ENCODE data around the gene RAE1. TPM values are rescaled to one million over a fixed set of nuclear protein-coding genes. Genes with fewer than 3 reads are reported as not detected.
"Not testable (repeated sequence)": the region's sequence is repeated elsewhere in the genome, so short reads cannot be mapped to it uniquely, and the experiment has no call there.

Gene RAE1
- total and polyA plus RNA-seq, 9 donors = 19.9 to 30.5 (median 24.9) TPM

DNA sequence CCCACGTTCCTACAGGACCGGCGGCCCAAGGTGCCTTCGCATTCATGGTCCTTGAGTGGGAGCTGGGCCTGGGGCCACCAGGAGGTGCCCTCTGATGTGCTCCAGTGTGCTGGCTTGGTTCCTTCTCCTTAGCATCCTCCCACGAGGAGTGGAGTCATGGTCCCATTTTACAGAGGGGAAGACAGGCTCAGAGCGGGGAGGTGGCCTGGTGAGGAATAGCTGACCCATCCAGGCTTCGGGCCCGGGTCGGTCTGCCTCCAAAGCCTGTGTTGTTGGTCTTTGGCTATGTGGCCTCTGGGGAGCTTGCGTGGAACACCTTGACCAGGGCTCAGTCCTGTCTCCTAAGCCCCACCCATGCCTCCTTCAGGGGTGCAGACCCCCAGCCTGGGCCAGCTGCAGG, 62.9 kb downstream of the RAE1 start:
- Histone ChIP-seq H3K27ac (ENCODE audit: low read length) (no peak overlapping the region), H3K4me3 (ENCODE audit: low read length) (no peak overlapping the region), H3K9me3 (replicated peaks; ENCODE audit: control insufficient read depth, low read depth, low read length) (no peaks in the 10 kb centered on the region), H3K4me1 (ENCODE audit: control insufficient read depth, insufficient read depth, low read length) (peaks cover 17% of the 10 kb centered on the region), H3K36me3 (ENCODE audit: control insufficient read depth, insufficient read depth, low read length) (peaks cover 8% of the 10 kb centered on the region), H3K27me3 (ENCODE audit: control insufficient read depth, insufficient read depth, low read length) (no peaks in the 10 kb centered on the region)
- DNase-seq = no peak
- WGBS (ENCODE audit: insufficient coverage) = 86% methylated on average over 5 of the region's 10 CpGs

DNA sequence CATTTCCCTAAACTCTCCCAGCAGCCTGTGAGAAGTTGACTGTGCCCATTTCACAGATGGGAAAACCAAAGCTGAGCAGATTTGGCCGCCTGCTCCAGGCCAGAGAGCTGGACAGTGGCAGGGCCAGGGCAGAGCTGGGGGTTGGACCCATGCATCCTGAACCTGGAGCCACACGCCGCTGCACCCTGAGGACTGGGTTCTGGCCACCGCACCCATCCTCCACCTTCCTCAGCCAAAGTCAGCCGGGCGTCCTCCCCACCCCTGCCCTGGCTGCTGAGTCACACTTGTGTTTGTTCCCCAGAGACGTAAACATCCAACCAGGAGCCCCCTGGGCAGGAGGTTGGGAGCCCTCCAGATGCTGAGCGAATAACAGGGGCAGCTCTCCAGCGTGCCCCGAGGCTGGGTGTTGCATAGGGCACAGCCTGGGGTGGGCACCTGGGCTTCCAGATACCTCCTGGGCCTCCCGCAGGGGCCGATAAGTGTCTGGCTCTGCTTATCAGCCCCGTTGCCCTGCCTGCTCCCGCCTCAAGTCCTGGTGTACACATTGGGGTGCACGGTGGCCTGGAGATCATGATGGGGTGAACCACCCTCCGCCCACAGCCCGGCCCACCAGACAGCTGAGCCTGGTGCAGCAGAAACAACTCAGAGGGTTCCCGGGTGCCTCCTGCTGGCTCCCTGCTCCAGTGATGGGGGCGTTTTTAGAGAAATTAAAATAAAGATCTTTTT, 64.0 kb downstream of the RAE1 start:
- H3K27me3 ChIP-seq (ENCODE audit: control insufficient read depth, insufficient read depth, low read length) = no peaks in the 10 kb centered on the region
- H3K4me3 ChIP-seq (ENCODE audit: low read length) = no peak overlapping the region
- DNase-seq = no peak
- 73% methylated on average over 14 of the region's 19 CpGs for WGBS (ENCODE audit: insufficient coverage)
- H3K27ac ChIP-seq (ENCODE audit: low read length) = no peak overlapping the region
- no peaks in the 10 kb centered on the region for H3K36me3 ChIP-seq (ENCODE audit: control insufficient read depth, insufficient read depth, low read length)
- peaks cover 7% of the 10 kb centered on the region for H3K4me1 ChIP-seq (ENCODE audit: control insufficient read depth, insufficient read depth, low read length)
- H3K9me3 ChIP-seq (replicated peaks; ENCODE audit: control insufficient read depth, low read depth, low read length) = no peaks in the 10 kb centered on the region

DNA sequence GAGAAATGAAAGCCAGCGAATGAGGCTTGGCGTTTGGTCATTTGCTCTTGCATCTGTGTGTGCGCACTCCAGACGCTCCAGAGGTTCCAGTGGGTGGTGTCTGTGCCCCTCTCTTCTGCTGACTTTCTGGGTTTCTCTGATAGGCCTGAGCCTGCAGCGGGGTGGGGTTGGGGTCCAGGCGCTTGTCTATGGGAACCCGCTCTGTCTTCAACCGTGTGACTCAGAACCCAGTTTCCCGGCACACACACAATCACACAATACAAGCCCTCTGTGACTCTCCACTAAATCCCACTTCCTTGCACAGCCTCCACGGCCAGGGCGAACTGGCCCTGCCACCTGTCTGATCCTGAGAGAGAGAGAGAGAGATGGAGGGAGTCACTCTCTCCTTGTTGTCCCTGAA, 64.7 kb downstream of the RAE1 start:
- WGBS (ENCODE audit: insufficient coverage) = 80% methylated on average over 7 of the region's 11 CpGs
- H3K36me3 ChIP-seq (ENCODE audit: control insufficient read depth, insufficient read depth, low read length) = no peaks in the 10 kb centered on the region
- no peak for DNase-seq
- no peaks in the 10 kb centered on the region for H3K9me3 ChIP-seq (replicated peaks; ENCODE audit: control insufficient read depth, low read depth, low read length)
- H3K27me3 ChIP-seq (ENCODE audit: control insufficient read depth, insufficient read depth, low read length) = no peaks in the 10 kb centered on the region
- peaks cover 6% of the 10 kb centered on the region for H3K4me1 ChIP-seq (ENCODE audit: control insufficient read depth, insufficient read depth, low read length)
- no peak overlapping the region for H3K27ac ChIP-seq (ENCODE audit: low read length)
- H3K4me3 ChIP-seq (ENCODE audit: low read length) = no peak overlapping the region

DNA sequence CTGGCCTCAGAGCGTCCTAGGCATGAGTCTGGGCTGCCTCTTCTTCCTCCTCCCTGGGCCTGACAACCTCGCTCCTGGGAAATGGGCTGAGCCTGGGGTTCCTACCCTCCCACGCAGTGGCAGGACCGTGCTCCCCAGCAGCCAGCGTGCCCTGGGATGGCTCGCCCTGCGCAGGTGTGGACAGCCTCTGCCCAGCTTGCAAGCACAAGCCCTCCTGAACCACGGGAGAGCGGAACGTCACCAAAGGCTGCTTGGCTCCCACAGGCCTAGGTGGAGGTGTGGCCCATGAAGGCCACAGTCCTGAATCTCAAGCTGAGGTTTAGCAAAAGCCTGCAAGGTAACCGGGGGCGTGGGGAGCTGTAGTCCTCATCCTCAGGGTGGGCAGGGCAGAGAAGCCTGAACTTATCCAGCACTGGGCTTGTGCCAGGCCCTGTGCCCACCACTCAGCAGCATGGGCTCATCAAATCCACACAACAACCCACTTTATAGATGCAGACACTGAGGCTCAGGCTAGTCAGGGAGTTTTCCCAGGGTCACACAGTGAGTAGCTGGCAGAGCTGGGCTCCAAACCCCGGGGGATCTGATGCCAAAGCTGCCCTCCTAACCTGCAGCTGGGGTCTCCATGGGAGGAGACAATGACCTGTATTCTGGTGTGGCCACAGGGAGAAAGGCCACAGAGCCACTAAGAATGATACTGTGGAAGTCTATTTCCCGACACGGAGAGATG, 65.4 kb downstream of the RAE1 start:
- Histone ChIP-seq H3K36me3 (ENCODE audit: control insufficient read depth, insufficient read depth, low read length) (no peaks in the 10 kb centered on the region), H3K4me3 (ENCODE audit: low read length) (no peak overlapping the region), H3K27me3 (ENCODE audit: control insufficient read depth, insufficient read depth, low read length) (no peaks in the 10 kb centered on the region), H3K27ac (ENCODE audit: low read length) (no peak overlapping the region), H3K4me1 (ENCODE audit: control insufficient read depth, insufficient read depth, low read length) (peaks cover 6% of the 10 kb centered on the region), H3K9me3 (replicated peaks; ENCODE audit: control insufficient read depth, low read depth, low read length) (no peaks in the 10 kb centered on the region)
- no peak for DNase-seq
- 82% methylated on average over 13 of the region's 15 CpGs for WGBS (ENCODE audit: insufficient coverage)

DNA sequence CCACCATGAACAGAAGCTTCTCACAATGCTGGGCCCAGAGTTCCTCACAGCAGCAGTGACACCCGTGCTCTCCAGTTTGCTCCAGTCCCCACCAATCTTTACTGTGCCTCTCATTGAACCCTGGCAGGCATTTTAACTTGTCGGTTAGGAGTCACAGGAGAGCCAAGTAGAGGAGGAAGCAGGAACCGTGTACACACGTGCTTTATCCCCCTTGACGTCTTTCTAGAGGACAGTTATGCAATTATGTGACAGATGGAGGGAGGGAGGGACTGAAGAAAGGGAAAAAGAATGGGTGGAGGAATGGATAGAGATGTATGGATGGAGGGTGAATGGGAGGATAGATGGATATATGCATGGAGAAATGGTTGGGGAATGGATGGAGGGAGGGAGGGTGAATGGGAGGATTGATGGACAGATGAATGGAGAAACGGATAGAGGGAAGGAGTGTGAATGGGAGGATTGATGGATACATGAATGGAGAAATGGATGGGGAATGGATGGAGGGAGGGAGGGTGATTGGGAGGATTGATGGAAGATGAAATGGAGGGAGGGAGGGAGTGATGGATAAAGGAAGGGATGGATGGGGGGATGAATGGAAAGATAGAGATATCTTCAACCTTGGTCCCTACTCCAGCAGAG, 66.1 kb downstream of the RAE1 start:
- Histone ChIP-seq H3K4me3 (ENCODE audit: low read length) (no peak overlapping the region), H3K36me3 (ENCODE audit: control insufficient read depth, insufficient read depth, low read length) (no peaks in the 10 kb centered on the region), H3K9me3 (replicated peaks; ENCODE audit: control insufficient read depth, low read depth, low read length) (no peaks in the 10 kb centered on the region), H3K27ac (ENCODE audit: low read length) (no peak overlapping the region), H3K4me1 (ENCODE audit: control insufficient read depth, insufficient read depth, low read length) (peaks cover 6% of the 10 kb centered on the region), H3K27me3 (ENCODE audit: control insufficient read depth, insufficient read depth, low read length) (no peaks in the 10 kb centered on the region)
- WGBS (ENCODE audit: insufficient coverage) = 36% methylated on average over 5 of the region's 6 CpGs
- no peak for DNase-seq

DNA sequence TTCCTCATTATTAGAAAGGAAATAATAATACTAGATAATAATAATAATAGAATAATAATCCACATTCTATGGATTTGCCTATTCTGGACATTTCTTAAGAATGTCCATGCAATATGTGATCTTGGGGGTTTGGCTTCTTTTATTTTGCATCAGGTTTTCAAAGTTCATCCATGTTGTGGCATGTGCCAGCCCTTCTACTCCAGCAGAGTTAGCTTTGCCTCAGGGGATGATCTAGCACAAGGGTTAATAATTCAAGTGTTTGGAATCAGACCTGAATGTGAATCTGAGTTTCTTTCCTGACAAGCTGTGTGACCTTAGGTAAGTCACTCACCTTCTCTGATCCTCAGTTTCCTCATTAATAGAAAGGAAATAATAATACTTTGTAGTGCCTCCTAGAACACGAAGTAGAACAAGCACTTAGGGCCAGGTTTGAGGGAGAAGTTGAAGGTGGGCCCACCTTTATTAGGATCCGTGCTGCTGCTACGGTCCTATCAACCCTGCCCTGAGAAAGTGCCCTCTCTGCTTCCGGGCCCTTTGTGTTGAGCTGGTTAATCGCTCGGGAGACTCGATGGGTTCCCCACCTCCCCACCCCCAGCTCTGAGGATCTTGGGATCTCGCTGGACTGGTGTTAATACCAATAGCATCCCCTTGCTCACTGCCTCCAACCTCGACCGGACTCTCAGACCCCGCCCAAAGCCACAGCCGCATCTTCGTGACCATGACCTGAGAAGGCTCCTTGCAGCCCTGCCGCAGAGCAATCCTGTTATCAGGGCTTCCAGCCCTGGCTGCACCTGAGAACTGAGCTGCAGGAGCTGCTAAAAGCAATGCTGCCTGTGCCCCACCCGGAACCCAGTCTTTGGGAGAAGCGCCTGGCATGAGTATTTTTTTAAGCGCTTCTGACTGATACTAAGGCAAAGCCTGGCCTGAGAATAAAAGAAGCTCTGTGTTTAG, 67.0 kb downstream of the RAE1 start:
- H3K4me1 ChIP-seq (ENCODE audit: control insufficient read depth, insufficient read depth, low read length) = peaks cover 6% of the 10 kb centered on the region
- no peaks in the 10 kb centered on the region for H3K36me3 ChIP-seq (ENCODE audit: control insufficient read depth, insufficient read depth, low read length)
- no peak overlapping the region for H3K4me3 ChIP-seq (ENCODE audit: low read length)
- H3K27ac ChIP-seq (ENCODE audit: low read length) = no peak overlapping the region
- H3K9me3 ChIP-seq (replicated peaks; ENCODE audit: control insufficient read depth, low read depth, low read length) = no peaks in the 10 kb centered on the region
- 46% methylated on average over 15 of the region's 17 CpGs for WGBS (ENCODE audit: insufficient coverage)
- DNase-seq = no peak
- H3K27me3 ChIP-seq (ENCODE audit: control insufficient read depth, insufficient read depth, low read length) = no peaks in the 10 kb centered on the region

DNA sequence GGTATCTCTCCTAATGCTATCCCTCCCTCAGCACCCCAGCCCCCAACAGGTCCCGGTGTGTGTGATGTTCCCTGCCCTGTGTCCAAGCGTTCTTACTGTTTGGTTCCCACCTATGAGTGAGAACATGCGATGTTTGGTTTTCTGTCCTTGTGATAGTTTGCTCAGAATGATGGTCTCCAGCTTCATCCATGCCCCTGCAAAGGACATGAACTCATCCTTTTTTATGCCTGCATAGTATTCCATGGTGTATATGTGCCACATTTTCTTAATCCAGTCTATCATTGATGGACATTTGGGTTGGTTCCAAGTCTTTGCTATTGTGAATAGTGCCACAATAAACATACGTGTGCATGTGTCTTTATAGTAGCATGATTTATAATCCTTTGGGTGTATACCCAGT, 68.4 kb downstream of the RAE1 start:
- H3K4me1 ChIP-seq (ENCODE audit: control insufficient read depth, insufficient read depth, low read length); H3K36me3 ChIP-seq (ENCODE audit: control insufficient read depth, insufficient read depth, low read length); H3K27me3 ChIP-seq (ENCODE audit: control insufficient read depth, insufficient read depth, low read length); DNase-seq; H3K27ac ChIP-seq (ENCODE audit: low read length); H3K4me3 ChIP-seq (ENCODE audit: low read length); H3K9me3 ChIP-seq (replicated peaks; ENCODE audit: control insufficient read depth, low read depth, low read length): not testable (repeated sequence)
- WGBS (ENCODE audit: insufficient coverage) = no CpG with 5 or more reads among the region's 4 CpGs

DNA sequence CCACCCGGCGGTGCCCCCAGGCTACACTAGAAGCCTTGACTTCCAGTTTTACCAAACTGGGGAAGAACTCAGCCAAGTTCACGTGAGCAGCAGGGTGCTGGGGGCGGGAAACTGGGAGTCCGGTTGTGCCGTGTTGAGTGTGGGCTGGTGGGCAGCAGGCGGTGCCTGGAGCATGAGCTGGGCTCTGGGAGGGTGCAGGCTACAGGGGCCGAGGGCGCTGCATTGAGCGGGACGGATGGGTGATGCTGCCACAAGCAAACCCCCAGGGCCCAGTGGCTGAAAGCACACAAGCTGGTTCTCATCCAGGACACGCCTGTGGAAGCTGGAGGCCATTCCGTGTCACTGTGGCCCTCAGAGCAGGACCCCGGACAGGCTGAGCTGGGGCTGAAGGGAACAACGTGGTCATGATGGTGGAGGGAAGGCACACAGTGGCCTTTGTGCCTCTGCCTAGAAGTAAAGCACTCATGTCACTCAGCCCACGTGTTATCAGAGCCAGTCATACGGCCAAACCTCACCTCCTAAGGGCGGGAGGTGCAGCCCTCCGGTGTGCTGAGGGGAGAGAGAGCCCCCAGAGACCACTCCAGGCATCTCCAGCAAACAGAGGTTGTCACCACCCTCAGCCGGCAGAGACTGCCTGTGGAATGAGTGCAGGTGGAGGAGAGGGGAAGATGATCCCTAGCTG, 69.7 kb downstream of the RAE1 start:
- 75% methylated on average over 13 of the region's 20 CpGs for WGBS (ENCODE audit: insufficient coverage)
- Histone ChIP-seq H3K27ac (ENCODE audit: low read length) (no peak overlapping the region), H3K36me3 (ENCODE audit: control insufficient read depth, insufficient read depth, low read length) (no peaks in the 10 kb centered on the region), H3K9me3 (replicated peaks; ENCODE audit: control insufficient read depth, low read depth, low read length) (no peaks in the 10 kb centered on the region), H3K4me1 (ENCODE audit: control insufficient read depth, insufficient read depth, low read length) (peaks cover 14% of the 10 kb centered on the region), H3K4me3 (ENCODE audit: low read length) (no peak overlapping the region), H3K27me3 (ENCODE audit: control insufficient read depth, insufficient read depth, low read length) (no peaks in the 10 kb centered on the region)
- no peak for DNase-seq

Data from muscle of leg (tissue), 11 donors.